Keratinocyte (primary cell): ENCODE data around the gene CTNNBL1.

Experiments
- EZH2 ChIP-seq: IDR thresholded peaks from one replicate; pipeline ENCODE4 v1.6.1; 2012; ENCODE audit warnings: inconsistent platforms, mild to moderate bottlenecking, low read length, moderate library complexity
- TF ChIP-seq, protein P1 (sequence below), 3 experiments: IDR thresholded peaks in 1 of 3; conservative IDR thresholded peaks in 1 of 3; optimal IDR thresholded peaks in 1 of 3; 2 replicates in 2 of 3; 3 replicates in 1 of 3; pipeline versions ENCODE3 to v1.5.1; 2011; ENCODE audit warnings: low read length in 3 of 3, mild to moderate bottlenecking in 3 of 3, moderate library complexity in 2 of 3, control low read depth in 1 of 3, inconsistent platforms in 1 of 3; ENCODE audit not compliant: insufficient read depth in 2 of 3; ENCODE audit errors: extremely low read depth in 1 of 3

- TF ChIP-seq, protein P1, sequence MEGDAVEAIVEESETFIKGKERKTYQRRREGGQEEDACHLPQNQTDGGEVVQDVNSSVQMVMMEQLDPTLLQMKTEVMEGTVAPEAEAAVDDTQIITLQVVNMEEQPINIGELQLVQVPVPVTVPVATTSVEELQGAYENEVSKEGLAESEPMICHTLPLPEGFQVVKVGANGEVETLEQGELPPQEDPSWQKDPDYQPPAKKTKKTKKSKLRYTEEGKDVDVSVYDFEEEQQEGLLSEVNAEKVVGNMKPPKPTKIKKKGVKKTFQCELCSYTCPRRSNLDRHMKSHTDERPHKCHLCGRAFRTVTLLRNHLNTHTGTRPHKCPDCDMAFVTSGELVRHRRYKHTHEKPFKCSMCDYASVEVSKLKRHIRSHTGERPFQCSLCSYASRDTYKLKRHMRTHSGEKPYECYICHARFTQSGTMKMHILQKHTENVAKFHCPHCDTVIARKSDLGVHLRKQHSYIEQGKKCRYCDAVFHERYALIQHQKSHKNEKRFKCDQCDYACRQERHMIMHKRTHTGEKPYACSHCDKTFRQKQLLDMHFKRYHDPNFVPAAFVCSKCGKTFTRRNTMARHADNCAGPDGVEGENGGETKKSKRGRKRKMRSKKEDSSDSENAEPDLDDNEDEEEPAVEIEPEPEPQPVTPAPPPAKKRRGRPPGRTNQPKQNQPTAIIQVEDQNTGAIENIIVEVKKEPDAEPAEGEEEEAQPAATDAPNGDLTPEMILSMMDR (optimal IDR thresholded peaks at IDR 0.05 in 1 of 3, IDR thresholded peaks at IDR 0.05 in 1 of 3, conservative IDR thresholded peaks at IDR 0.05 in 1 of 3; ENCODE audit: extremely low read depth in 1 of 3, insufficient read depth in 2 of 3, low read length in 3 of 3) = no peak
- no peak for TF ChIP-seq EZH2
Measured at GRCh38 chr20:37804584-37805566, 111.0 kb downstream of the CTNNBL1 start.
